OCI-LY3 (cell line): ENCODE measurements around the gene ALMS1.

Experiments used
- EZH2phosphoT487 ChIP-seq: fragments of 200-600 bp; shearing (Covaris generic); IDR thresholded peaks from 2 replicates; pipeline ENCODE4 v1.6.1; 2018; ENCODE audit warnings: antibody characterized with exemption, mixed run types, low read depth
- TF ChIP-seq, protein P1 (sequence below): fragments of 200-600, 300-600 bp; sonication (generic); IDR thresholded peaks from 2 replicates; pipeline ENCODE4 v1.5.1; 2014; ENCODE audit warnings: antibody characterized with exemption, low read length, low read depth

GRCh38 chr2:73503992-73504570, 118.4 kb downstream of the ALMS1 start:
- TF ChIP-seq, protein P1, sequence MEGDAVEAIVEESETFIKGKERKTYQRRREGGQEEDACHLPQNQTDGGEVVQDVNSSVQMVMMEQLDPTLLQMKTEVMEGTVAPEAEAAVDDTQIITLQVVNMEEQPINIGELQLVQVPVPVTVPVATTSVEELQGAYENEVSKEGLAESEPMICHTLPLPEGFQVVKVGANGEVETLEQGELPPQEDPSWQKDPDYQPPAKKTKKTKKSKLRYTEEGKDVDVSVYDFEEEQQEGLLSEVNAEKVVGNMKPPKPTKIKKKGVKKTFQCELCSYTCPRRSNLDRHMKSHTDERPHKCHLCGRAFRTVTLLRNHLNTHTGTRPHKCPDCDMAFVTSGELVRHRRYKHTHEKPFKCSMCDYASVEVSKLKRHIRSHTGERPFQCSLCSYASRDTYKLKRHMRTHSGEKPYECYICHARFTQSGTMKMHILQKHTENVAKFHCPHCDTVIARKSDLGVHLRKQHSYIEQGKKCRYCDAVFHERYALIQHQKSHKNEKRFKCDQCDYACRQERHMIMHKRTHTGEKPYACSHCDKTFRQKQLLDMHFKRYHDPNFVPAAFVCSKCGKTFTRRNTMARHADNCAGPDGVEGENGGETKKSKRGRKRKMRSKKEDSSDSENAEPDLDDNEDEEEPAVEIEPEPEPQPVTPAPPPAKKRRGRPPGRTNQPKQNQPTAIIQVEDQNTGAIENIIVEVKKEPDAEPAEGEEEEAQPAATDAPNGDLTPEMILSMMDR: no peak
- no peak for TF ChIP-seq EZH2phosphoT487
